ENCODE data around the gene RBM33. TPM values are rescaled to one million over a fixed set of nuclear protein-coding genes. Genes with fewer than 3 reads are reported as not detected.

RBM33 gene
- total and polyA plus RNA-seq, 2 of the 13 experiments (the other 11 are each of a cell fraction or from before 2014, with no cell fraction given) = 12.4 to 28.9 TPM

GRCh38 chr7:155618708-155619633, 25.5 kb upstream of the RBM33 start (continued):
- TF ChIP-seq, protein P1, sequence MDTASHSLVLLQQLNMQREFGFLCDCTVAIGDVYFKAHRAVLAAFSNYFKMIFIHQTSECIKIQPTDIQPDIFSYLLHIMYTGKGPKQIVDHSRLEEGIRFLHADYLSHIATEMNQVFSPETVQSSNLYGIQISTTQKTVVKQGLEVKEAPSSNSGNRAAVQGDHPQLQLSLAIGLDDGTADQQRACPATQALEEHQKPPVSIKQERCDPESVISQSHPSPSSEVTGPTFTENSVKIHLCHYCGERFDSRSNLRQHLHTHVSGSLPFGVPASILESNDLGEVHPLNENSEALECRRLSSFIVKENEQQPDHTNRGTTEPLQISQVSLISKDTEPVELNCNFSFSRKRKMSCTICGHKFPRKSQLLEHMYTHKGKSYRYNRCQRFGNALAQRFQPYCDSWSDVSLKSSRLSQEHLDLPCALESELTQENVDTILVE (CRISPR knock-in tag; IDR thresholded peaks at IDR 0.05) = 0 out of 2 replicates have a peak, but pooled peaks have one; percentile 55
- TF ChIP-seq KMT2A (CRISPR knock-in tag; IDR thresholded peaks at IDR 0.05) (peak; percentile 41; the same call in 1 of the 2 replicates), GTF2F1 (IDR thresholded peaks at IDR 0.05; ENCODE audit: low read length) (no peak), CCAR2 (optimal IDR thresholded peaks at IDR 0.05; ENCODE audit: low read depth, low read length) (no peak), ZNF335 (CRISPR knock-in tag; IDR thresholded peaks at IDR 0.05) (peak; percentile 69; the same call in 1 of the 2 replicates), ZNF501 (CRISPR knock-in tag; IDR thresholded peaks at IDR 0.05) (peak; percentile 59), ATF7 (IDR thresholded peaks at IDR 0.05) (no peak), ATF7 (CRISPR knock-in tag; IDR thresholded peaks at IDR 0.05) (no peak), SIX1 (CRISPR knock-in tag; IDR thresholded peaks at IDR 0.05; ENCODE audit: borderline replicate concordance) (no peak), SAFB2 (CRISPR knock-in tag; IDR thresholded peaks at IDR 0.05; ENCODE audit: borderline replicate concordance, low read depth) (peak; percentile 30; the same call in 1 of the 2 replicates), ZNF792 (CRISPR knock-in tag; IDR thresholded peaks at IDR 0.05) (peak; percentile 72), ZNF143 (CRISPR knock-in tag; IDR thresholded peaks at IDR 0.05) (peak; percentile 63; the same call in 1 of the 2 replicates), ARNT2 (CRISPR knock-in tag; IDR thresholded peaks at IDR 0.05; ENCODE audit: low read depth) (peak; percentile 66; the same call in 1 of the 2 replicates), ARNTL (CRISPR knock-in tag; IDR thresholded peaks at IDR 0.05) (no peak), FOXK1 (CRISPR knock-in tag; IDR thresholded peaks at IDR 0.05; ENCODE audit: borderline replicate concordance, low read depth) (peak; percentile 35; the same call in 1 of the 2 replicates), ZNF280D (CRISPR knock-in tag; IDR thresholded peaks at IDR 0.05) (peak; percentile 58)
- TF ChIP-seq, protein P2, sequence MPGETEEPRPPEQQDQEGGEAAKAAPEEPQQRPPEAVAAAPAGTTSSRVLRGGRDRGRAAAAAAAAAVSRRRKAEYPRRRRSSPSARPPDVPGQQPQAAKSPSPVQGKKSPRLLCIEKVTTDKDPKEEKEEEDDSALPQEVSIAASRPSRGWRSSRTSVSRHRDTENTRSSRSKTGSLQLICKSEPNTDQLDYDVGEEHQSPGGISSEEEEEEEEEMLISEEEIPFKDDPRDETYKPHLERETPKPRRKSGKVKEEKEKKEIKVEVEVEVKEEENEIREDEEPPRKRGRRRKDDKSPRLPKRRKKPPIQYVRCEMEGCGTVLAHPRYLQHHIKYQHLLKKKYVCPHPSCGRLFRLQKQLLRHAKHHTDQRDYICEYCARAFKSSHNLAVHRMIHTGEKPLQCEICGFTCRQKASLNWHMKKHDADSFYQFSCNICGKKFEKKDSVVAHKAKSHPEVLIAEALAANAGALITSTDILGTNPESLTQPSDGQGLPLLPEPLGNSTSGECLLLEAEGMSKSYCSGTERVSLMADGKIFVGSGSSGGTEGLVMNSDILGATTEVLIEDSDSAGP (CRISPR knock-in tag; IDR thresholded peaks at IDR 0.05; ENCODE audit: borderline replicate concordance) = peak; percentile 77
- TF ChIP-seq, protein P3, sequence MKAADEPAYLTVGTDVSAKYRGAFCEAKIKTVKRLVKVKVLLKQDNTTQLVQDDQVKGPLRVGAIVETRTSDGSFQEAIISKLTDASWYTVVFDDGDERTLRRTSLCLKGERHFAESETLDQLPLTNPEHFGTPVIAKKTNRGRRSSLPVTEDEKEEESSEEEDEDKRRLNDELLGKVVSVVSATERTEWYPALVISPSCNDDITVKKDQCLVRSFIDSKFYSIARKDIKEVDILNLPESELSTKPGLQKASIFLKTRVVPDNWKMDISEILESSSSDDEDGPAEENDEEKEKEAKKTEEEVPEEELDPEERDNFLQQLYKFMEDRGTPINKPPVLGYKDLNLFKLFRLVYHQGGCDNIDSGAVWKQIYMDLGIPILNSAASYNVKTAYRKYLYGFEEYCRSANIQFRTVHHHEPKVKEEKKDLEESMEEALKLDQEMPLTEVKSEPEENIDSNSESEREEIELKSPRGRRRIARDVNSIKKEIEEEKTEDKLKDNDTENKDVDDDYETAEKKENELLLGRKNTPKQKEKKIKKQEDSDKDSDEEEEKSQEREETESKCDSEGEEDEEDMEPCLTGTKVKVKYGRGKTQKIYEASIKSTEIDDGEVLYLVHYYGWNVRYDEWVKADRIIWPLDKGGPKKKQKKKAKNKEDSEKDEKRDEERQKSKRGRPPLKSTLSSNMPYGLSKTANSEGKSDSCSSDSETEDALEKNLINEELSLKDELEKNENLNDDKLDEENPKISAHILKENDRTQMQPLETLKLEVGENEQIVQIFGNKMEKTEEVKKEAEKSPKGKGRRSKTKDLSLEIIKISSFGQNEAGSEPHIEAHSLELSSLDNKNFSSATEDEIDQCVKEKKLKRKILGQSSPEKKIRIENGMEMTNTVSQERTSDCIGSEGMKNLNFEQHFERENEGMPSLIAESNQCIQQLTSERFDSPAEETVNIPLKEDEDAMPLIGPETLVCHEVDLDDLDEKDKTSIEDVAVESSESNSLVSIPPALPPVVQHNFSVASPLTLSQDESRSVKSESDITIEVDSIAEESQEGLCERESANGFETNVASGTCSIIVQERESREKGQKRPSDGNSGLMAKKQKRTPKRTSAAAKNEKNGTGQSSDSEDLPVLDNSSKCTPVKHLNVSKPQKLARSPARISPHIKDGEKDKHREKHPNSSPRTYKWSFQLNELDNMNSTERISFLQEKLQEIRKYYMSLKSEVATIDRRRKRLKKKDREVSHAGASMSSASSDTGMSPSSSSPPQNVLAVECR (CRISPR knock-in tag; IDR thresholded peaks at IDR 0.05; ENCODE audit: borderline replicate concordance) = peak; percentile 54; the same call in 1 of the 2 replicates
